Erythroblast (primary cell): ENCODE measurements around the gene NUDT21.
"Not testable (repeated sequence)": the region's sequence is repeated elsewhere in the genome, so short reads cannot be mapped to it uniquely, and the experiment has no call there.

ENCODE experiments used
- DNase-seq, 2 experiments: peaks; one replicate each; lab custom pipeline; 2025; lab: John Stamatoyannopoulos, UW
- GATA1 ChIP-seq: IDR thresholded peaks from 2 replicates; pipeline ENCODE4 v1.6.1; 2011; ENCODE audit warnings: low read depth, mild to moderate bottlenecking, control low read depth, low read length, moderate library complexity
- POLR2A ChIP-seq: IDR thresholded peaks from 2 replicates; pipeline ENCODE4 v1.6.1; 2011; ENCODE audit warnings: mild to moderate bottlenecking, low read length

NUDT21 gene

GRCh38 chr16:56389554-56389953, 61.6 kb downstream of the NUDT21 start:
- DNase-seq: peak in 1 of 2 experiments; percentile 13
- TF ChIP-seq GATA1 (no peak), POLR2A (no peak)

DNA sequence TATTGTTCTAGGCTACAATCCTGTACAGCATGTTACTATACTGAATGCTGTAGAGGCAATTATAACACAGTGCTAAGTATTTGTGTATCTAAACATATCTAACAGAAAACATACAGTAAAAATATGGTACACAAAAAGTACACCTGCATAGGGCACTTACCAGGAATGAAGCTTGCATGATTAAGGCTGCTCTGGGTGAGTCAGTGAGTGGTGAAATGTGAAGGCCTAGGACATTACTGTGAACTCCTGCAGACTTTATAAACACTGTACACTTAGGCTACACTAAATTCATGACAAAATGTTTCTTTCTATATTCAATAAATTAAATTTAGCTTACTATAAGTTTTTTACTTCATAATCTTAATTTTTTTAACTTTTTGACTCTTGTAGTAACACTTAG, 62.9 kb downstream of the NUDT21 start:
- no peak for TF ChIP-seq POLR2A
- TF ChIP-seq GATA1: no peak
- no peak for DNase-seq

DNA sequence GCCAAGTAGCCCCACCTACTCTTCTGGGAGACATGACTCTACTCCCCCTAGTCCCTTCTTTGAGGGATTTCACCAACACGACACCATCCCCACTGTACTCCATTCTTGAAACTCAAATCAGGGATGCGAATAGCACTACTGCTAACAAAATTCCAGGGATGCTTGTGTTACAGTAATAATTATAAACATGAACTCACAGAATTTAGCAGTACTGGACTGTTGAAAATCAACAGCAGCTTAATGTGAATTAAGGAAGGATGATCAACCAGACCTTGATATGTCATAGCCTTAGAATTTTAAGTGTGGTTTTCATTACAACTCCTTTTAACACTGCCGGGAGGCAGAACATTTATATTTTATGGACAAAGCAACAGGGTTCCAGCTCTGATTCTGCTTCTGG, 63.7 kb downstream of the NUDT21 start:
- no peak for DNase-seq
- no peak for TF ChIP-seq GATA1
- TF ChIP-seq POLR2A: no peak

- TF ChIP-seq POLR2A (no peak), GATA1 (no peak)
- DNase-seq: no peak
Observed at GRCh38 chr16:56384074-56384721, 66.9 kb downstream of the NUDT21 start.

- no peak for DNase-seq
- TF ChIP-seq POLR2A: no peak
- no peak for TF ChIP-seq GATA1
Observed at GRCh38 chr16:56382901-56383355, 68.2 kb downstream of the NUDT21 start.

GRCh38 chr16:56382459-56382858, 68.7 kb downstream of the NUDT21 start:
- TF ChIP-seq POLR2A (no peak), GATA1 (no peak)
- no peak for DNase-seq

DNA sequence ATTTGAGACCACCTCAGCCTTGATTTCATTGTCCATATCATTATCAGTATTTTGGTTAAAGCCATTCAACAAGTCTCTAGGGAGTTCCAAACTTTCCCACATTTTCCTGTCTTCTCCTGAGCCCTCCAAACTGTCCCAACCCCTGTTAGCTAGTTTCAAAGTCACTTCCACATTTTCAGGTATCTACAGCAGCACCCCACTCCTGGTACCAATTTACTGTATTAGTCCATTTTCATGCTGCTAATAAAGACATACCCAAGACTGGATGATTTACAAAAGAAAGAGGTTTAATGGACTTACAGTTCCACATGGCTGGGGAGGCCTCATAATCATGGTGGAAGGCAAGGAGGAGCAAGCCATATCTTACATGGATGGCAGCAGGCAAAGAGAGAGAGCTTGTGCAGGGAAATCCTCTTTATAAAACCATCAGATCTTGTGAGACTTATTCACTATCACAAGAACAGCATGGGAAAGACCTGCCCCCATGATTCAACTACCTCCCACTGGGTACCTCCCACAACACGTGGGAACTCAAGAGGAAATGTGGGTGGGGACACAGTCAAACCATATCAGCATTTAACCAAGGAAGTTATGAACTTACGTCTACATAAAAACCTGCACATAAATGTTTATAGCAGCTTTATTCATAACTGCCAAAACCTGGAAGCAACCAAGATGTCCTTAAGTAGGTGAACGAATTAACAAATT, 70.2 kb downstream of the NUDT21 start:
- DNase-seq: not testable (repeated sequence)
